Caco-2 (cell line): ENCODE results near the gene NKAIN2. TPM values are rescaled to one million over a fixed set of nuclear protein-coding genes. Genes with fewer than 3 reads are reported as not detected.

Experiments
- BruUV-seq: library from RNA; stranded (reverse); fragments of 400-500 nt; replicated peaks from 2 replicates; lab custom pipeline; 2021; lab: Mats Ljungman, UMichigan
- CTCF ChIA-PET: fragments of 300-600 bp; sonication (Branson Sonifier 250); formaldehyde crosslinking; loops from one replicate; lab custom pipeline; 2022; ENCODE audit warnings: antibody characterized with exemption; lab: Charles Lee
- POLR2A ChIA-PET: fragments of 300-600 bp; sonication (Branson Sonifier 250); formaldehyde crosslinking; loops from one replicate; lab custom pipeline; 2022; ENCODE audit warnings: antibody characterized with exemption; lab: Charles Lee
- DNase-seq, 2 experiments: peaks; one replicate each; pipeline versions ENCODE4 v3.0.0 to v3.0.0-alpha.2; 2020 to 2022
- H3K27me3 ChIP-seq: replicated peaks from 2 replicates; pipeline ENCODE4 v1.6.0; 2011; ENCODE audit warnings: low read length; ENCODE audit not compliant: control insufficient read depth, insufficient read depth
- H3K36me3 ChIP-seq: 2 replicates; pipeline ENCODE4 v1.5.1; 2011; ENCODE audit warnings: low read length; ENCODE audit not compliant: control insufficient read depth, insufficient read depth
- H3K4me1 ChIP-seq: fragments of 250-450 bp; sonication (Bioruptor Pico); 2 replicates; pipeline ENCODE4 v1.5.1; 2020; ENCODE audit warnings: mild to moderate bottlenecking
- H3K4me3 ChIP-seq: 2 replicates; pipeline ENCODE4 v1.5.1; 2011; ENCODE audit warnings: low read depth, mild to moderate bottlenecking, control low read depth, low read length
- H3K9me3 ChIP-seq: fragments of 250-450 bp; sonication (Bioruptor Pico); 2 replicates; pipeline ENCODE4 v1.5.1; 2020; ENCODE audit warnings: mild to moderate bottlenecking, moderate library complexity
- H3K27ac Mint-ChIP-seq: one replicate; pipeline ENCODE4 v1.8.0; 2022; ENCODE audit warnings: mixed read lengths; ENCODE audit not compliant: unreplicated experiment
- H3K27me3 Mint-ChIP-seq: one replicate; pipeline ENCODE4 v1.8.0; 2022; ENCODE audit warnings: mixed read lengths; ENCODE audit not compliant: insufficient read depth, unreplicated experiment
- H3K36me3 Mint-ChIP-seq: one replicate; pipeline ENCODE4 v1.8.0; 2022; ENCODE audit warnings: mild to moderate bottlenecking, mixed read lengths; ENCODE audit not compliant: insufficient read depth, unreplicated experiment
- H3K4me1 Mint-ChIP-seq: one replicate; pipeline ENCODE4 v1.8.0; 2022; ENCODE audit warnings: low read depth, mixed read lengths; ENCODE audit not compliant: unreplicated experiment
- H3K4me3 Mint-ChIP-seq: one replicate; pipeline ENCODE4 v1.8.0; 2022; ENCODE audit warnings: mild to moderate bottlenecking, moderate library complexity, mixed read lengths; ENCODE audit not compliant: unreplicated experiment
- H3K9me3 Mint-ChIP-seq: one replicate; pipeline ENCODE4 v1.8.0; 2022; ENCODE audit warnings: mixed read lengths; ENCODE audit not compliant: unreplicated experiment
- intact Hi-C: fragments of 100-400 bp; cut with micrococcal nuclease; formaldehyde crosslinking; loops from one replicate; pipeline ENCODE4 v1.10.0; 2022; ENCODE audit not compliant: unreplicated experiment
- total RNA-seq: library from RNA; stranded (reverse); gene quantifications from 2 replicates; pipeline ENCODE4 v1.2.3, GENCODE V29; 2022
- TF ChIP-seq, protein P1 (sequence below), 2 experiments: fragments of 200-600 bp in 1 of 2; IDR thresholded peaks; 1 replicate in 1 of 2; 2 replicates in 1 of 2; pipeline versions ENCODE4 v1.5.1 to v1.8.0; 2011 to 2022; ENCODE audit warnings: antibody characterized with exemption in 1 of 2, control low read depth in 1 of 2, inconsistent platforms in 1 of 2, low read depth in 1 of 2, low read length in 1 of 2, mild to moderate bottlenecking in 1 of 2, moderate library complexity in 1 of 2; ENCODE audit not compliant: insufficient read depth in 1 of 2, severe bottlenecking in 1 of 2, unreplicated experiment in 1 of 2

The NKAIN2 gene
- total RNA-seq, 1 experiment from 2014 or later, result not detected

GRCh38 chr6:124073820-124074587, 270.3 kb downstream of the NKAIN2 start:
- ChIA-PET POLR2A (no interaction called here), CTCF (no interaction called here)
- Mint-ChIP-seq H3K4me3 (no peak overlapping the region), H3K27ac (no peak overlapping the region), H3K36me3 (no peaks in the 10 kb centered on the region), H3K27me3 (peaks cover 7% of the 10 kb centered on the region), H3K4me1 (no peaks in the 10 kb centered on the region), H3K9me3 (no peaks in the 10 kb centered on the region)
- H3K27me3 ChIP-seq, result no peaks in the 10 kb centered on the region
- H3K9me3 ChIP-seq, result no peaks in the 10 kb centered on the region
- H3K36me3 ChIP-seq, result no peaks in the 10 kb centered on the region
- intact Hi-C loops, result no loop called here
- no peak overlapping the region for H3K4me3 ChIP-seq
- no peak for DNase-seq
- no TSS peak for BruUV-seq
- no peaks in the 10 kb centered on the region for H3K4me1 ChIP-seq
- TF ChIP-seq, protein P1, sequence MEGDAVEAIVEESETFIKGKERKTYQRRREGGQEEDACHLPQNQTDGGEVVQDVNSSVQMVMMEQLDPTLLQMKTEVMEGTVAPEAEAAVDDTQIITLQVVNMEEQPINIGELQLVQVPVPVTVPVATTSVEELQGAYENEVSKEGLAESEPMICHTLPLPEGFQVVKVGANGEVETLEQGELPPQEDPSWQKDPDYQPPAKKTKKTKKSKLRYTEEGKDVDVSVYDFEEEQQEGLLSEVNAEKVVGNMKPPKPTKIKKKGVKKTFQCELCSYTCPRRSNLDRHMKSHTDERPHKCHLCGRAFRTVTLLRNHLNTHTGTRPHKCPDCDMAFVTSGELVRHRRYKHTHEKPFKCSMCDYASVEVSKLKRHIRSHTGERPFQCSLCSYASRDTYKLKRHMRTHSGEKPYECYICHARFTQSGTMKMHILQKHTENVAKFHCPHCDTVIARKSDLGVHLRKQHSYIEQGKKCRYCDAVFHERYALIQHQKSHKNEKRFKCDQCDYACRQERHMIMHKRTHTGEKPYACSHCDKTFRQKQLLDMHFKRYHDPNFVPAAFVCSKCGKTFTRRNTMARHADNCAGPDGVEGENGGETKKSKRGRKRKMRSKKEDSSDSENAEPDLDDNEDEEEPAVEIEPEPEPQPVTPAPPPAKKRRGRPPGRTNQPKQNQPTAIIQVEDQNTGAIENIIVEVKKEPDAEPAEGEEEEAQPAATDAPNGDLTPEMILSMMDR (IDR thresholded peaks at IDR 0.05; ENCODE audit: insufficient read depth in 1 of 2, low read depth in 1 of 2, low read length in 1 of 2, severe bottlenecking in 1 of 2, unreplicated experiment in 1 of 2), result no peak

- CTCF ChIA-PET, result no interaction called here
- H3K36me3 Mint-ChIP-seq, result no peaks in the 10 kb centered on the region
- no peak overlapping the region for H3K27ac Mint-ChIP-seq
- peaks cover 7% of the 10 kb centered on the region for H3K27me3 Mint-ChIP-seq
- POLR2A ChIA-PET, result no interaction called here
- H3K4me1 Mint-ChIP-seq, result no peaks in the 10 kb centered on the region
- no peaks in the 10 kb centered on the region for H3K9me3 ChIP-seq
- H3K27me3 ChIP-seq, result no peaks in the 10 kb centered on the region
- DNase-seq, result no peak
- no peaks in the 10 kb centered on the region for H3K4me1 ChIP-seq
- H3K36me3 ChIP-seq, result no peaks in the 10 kb centered on the region
- intact Hi-C loops, result no loop called here
- no peak overlapping the region for H3K4me3 ChIP-seq
- no TSS peak for BruUV-seq
- no peaks in the 10 kb centered on the region for H3K9me3 Mint-ChIP-seq
- TF ChIP-seq, protein P1 (IDR thresholded peaks at IDR 0.05; ENCODE audit: insufficient read depth in 1 of 2, low read depth in 1 of 2, low read length in 1 of 2, severe bottlenecking in 1 of 2, unreplicated experiment in 1 of 2), result no peak
- no peak overlapping the region for H3K4me3 Mint-ChIP-seq
These were observed 270.9 kb downstream of the NKAIN2 start for GRCh38 chr6:124074606-124075005.

DNA sequence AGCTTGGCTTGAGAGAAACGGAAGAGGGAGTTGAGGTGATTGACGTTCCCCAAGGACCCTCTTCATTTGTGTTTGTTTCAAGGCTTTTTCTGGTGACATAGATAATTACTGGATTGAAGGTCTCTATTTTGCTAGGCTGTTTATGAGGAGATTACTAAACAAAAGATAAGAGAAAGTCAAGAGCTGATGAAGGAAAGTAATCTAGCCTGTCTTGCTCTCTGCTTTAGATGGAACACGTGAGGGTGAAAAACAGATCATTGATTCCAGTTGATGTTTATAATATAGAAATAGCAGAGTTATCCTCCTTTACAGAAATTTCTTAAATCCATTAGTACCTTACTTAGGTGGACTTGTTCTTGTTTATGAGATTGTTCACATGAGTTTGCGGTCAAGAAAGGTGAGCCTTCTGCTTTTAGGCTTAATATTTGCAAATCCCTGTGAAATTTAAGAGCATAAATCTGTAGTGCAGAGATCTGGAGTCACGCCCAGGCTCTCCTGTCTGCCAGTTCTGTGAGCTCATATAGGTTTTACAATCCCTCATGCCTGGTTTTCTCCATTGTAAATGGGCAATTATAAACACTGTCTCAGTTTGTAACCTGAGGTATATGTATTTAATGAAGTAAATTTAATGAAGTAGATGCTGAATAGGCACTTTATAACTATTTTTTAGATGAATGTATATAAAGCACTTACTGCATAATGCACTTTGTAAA, 272.8 kb downstream of the NKAIN2 start:
- POLR2A ChIA-PET, result interaction anchor here (0.7 kb wide), 1 partner anchor 226 kb away, joined by 3 read pairs; no protein-coding TSS in a partner anchor
- TF ChIP-seq, protein P1 (IDR thresholded peaks at IDR 0.05; ENCODE audit: insufficient read depth in 1 of 2, low read depth in 1 of 2, low read length in 1 of 2, severe bottlenecking in 1 of 2, unreplicated experiment in 1 of 2), result no peak
- H3K4me3 ChIP-seq, result no peak overlapping the region
- Mint-ChIP-seq H3K36me3 (no peaks in the 10 kb centered on the region), H3K9me3 (no peaks in the 10 kb centered on the region), H3K27ac (no peak overlapping the region), H3K27me3 (peaks cover 3% of the 10 kb centered on the region), H3K4me1 (no peaks in the 10 kb centered on the region), H3K4me3 (no peak overlapping the region)
- no peaks in the 10 kb centered on the region for H3K4me1 ChIP-seq
- intact Hi-C loops, result no loop called here
- CTCF ChIA-PET, result no interaction called here
- no peaks in the 10 kb centered on the region for H3K9me3 ChIP-seq
- no peaks in the 10 kb centered on the region for H3K27me3 ChIP-seq
- no TSS peak for BruUV-seq
- H3K36me3 ChIP-seq, result no peaks in the 10 kb centered on the region
- no peak for DNase-seq
